Esophagus muscularis mucosa (tissue), 4 donors: Measurements from ENCODE around the gene PDGFB. TPM values are rescaled to one million over a fixed set of nuclear protein-coding genes. Genes with fewer than 3 reads are reported as not detected.
A peak's percentile ranks its signal among the peaks of the same experiment; 100 is the strongest.

ENCODE experiments used
- DNase-seq: peaks from one replicate; pipeline ENCODE4 v3.0.0-alpha.2; 2017; ENCODE audit errors: extremely low spot score
- H3K27ac ChIP-seq, 4 donors: fragments of 200-600 bp; sonication (generic); replicated peaks in 1 of 4; 1 replicate in 3 of 4; 2 replicates in 1 of 4; pipeline ENCODE4 v1.5.1; 2016 to 2019; ENCODE audit warnings: mild to moderate bottlenecking in 1 of 4
- H3K27me3 ChIP-seq, 4 donors: fragments of 200-600 bp; sonication (generic); one replicate each; pipeline versions ENCODE4 v1.5.1 to v1.6.0; 2016 to 2019
- H3K36me3 ChIP-seq, 4 donors: fragments of 200-600 bp; sonication (generic); one replicate each; pipeline ENCODE4 v1.5.1; 2016 to 2019
- H3K4me1 ChIP-seq, 4 donors: fragments of 200-600 bp; sonication (generic); one replicate each; pipeline ENCODE4 v1.5.1; 2016 to 2019
- H3K4me3 ChIP-seq, 4 donors: fragments of 200-600 bp; sonication (generic); 1 replicate in 2 of 4; 2 replicates in 2 of 4; pipeline ENCODE4 v1.5.1; 2016 to 2019; ENCODE audit warnings: mild to moderate bottlenecking in 4 of 4, moderate library complexity in 1 of 4
- H3K9me3 ChIP-seq, 4 donors: fragments of 200-600 bp; sonication (generic); 1 replicate in 3 of 4; 2 replicates in 1 of 4; pipeline ENCODE4 v1.5.1; 2016 to 2019
- CTCF ChIP-seq, 3 experiments: fragments of 200-600 bp in 2 of 3; fragments of 450-650 bp in 1 of 3; sonication (generic) in 2 of 3; IDR thresholded peaks; one replicate each; pipeline ENCODE4 v1.5.1; 2017 to 2019; ENCODE audit warnings: antibody characterized with exemption in 3 of 3, mild to moderate bottlenecking in 2 of 3, moderate library complexity in 1 of 3
- EP300 ChIP-seq: sonication (generic); formaldehyde crosslinking; IDR thresholded peaks from one replicate; pipeline ENCODE4 v1.6.1; 2017; ENCODE audit warnings: antibody characterized with exemption
- POLR2A ChIP-seq: fragments of 450-650 bp; IDR thresholded peaks from one replicate; pipeline ENCODE4 v1.6.1; 2017; ENCODE audit warnings: antibody characterized with exemption, moderate library complexity, mild to moderate bottlenecking, low read depth
- POLR2AphosphoS5 ChIP-seq, 2 donors: sonication (generic); formaldehyde crosslinking; IDR thresholded peaks; one replicate each; pipeline ENCODE4 v1.6.1; 2017; ENCODE audit warnings: antibody characterized with exemption in 2 of 2
- WGBS: methylation state at CpG from one replicate; pipeline ENCODE4 v1.1.5; 2018; 5-methylcytosine and 5-hydroxymethylcytosine counted together
- intact Hi-C: fragments of 100-400 bp; cut with DNase I; formaldehyde crosslinking; loops from one replicate; pipeline ENCODE4 v1.15.1; 2023
- total RNA-seq, 4 donors: library from RNA; depleted of rRNA; stranded (reverse); fragments of >200 nt; gene quantifications; one replicate each; pipeline versions ENCODE4 v1.1.0 to v1.2.1, GENCODE V29; 2016

The PDGFB gene
- total RNA-seq, 4 donors from 2014 or later, result 12.3 to 25.4 (median 18.8) TPM

DNA sequence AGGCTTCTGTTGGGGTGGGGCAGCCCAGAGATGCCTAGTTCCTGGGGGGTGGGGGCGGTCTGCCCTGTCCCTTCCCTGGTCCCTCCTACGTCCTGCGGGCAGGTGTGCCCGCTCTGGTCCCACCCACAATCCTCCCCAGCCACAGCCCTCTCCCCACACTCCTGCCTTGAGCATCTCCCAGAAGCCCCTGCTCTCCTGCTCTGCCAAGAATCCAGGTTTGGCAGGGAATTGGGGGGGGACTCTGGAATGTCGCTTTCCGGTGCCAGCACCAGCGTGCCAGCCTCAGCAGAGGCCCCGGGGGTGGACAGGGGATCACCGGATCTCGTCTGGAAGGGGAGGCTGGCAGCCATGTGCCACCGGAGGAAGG, 11.4 kb upstream of the PDGFB start:
- 75% methylated on average over 4 of the region's 11 CpGs for WGBS
- no peak for DNase-seq
- Histone ChIP-seq H3K27ac (no peak overlapping the region), H3K36me3 (no peaks in the 10 kb centered on the region), H3K4me1 (peaks cover 32 to 44% (median 39%) of the 10 kb centered on the region in 4 donors), H3K9me3 (peaks cover 0 to 5% (median 2%) of the 10 kb centered on the region in 4 donors), H3K4me3 (no peak overlapping the region), H3K27me3 (peaks cover 0 to 3% (median 0%) of the 10 kb centered on the region in 4 donors)
- TF ChIP-seq CTCF (IDR thresholded peaks at IDR 0.05), result no peak
- no peak for TF ChIP-seq EP300
- TF ChIP-seq POLR2AphosphoS5 (IDR thresholded peaks at IDR 0.05), result no peak
- TF ChIP-seq POLR2A, result no peak
- intact Hi-C loops, result no loop called here

DNA sequence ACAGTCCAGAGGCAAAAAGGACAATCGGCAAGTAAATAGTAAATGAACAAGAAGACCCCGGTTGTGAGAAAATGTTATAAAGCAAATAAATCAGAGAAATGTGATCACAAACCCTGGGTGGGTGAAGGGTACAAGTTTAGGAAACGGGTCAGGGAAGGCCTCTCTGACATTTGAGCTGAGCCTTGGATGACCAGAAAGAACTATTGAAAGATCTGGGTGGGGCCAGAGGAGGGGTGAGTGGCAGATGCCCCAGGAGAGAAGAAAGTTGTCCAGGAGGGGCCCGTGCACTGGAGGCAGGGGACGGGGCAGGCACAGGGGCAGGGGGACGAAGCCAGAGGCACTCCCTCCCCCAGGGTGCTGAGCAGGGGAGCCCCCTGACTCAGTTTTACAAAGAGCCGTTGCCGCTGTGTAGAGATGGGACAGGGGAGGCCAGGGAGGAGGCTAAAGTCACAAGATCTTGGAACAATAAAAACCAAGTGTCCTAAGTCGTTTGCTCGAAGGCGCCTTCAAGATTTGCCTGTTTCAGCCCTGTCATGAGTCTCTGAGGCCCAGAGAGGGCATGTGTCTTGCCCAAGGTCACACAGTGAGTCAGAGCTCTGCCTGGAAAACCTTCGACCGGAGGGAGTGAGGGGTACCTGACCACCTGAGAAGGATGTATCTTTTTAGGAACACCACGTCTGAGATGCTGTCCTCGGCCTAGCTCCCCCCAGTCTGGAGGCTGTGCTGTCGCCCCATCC, 10.8 kb upstream of the PDGFB start:
- WGBS, result 90% methylated on average over 13 of the region's 16 CpGs
- H3K9me3 ChIP-seq, result no peaks in the 10 kb centered on the region
- no peak for TF ChIP-seq POLR2AphosphoS5 (IDR thresholded peaks at IDR 0.05)
- no peak for TF ChIP-seq POLR2A
- peak overlapping the region; percentile 58 to 74 (median 67) for H3K27ac ChIP-seq
- H3K4me1 ChIP-seq, result peaks cover 32 to 44% (median 39%) of the 10 kb centered on the region in 4 donors
- H3K27me3 ChIP-seq, result peaks cover 0 to 3% (median 0%) of the 10 kb centered on the region in 4 donors
- no peak overlapping the region for H3K4me3 ChIP-seq
- H3K36me3 ChIP-seq, result no peaks in the 10 kb centered on the region
- no peak for DNase-seq
- intact Hi-C loops, result no loop called here

DNA sequence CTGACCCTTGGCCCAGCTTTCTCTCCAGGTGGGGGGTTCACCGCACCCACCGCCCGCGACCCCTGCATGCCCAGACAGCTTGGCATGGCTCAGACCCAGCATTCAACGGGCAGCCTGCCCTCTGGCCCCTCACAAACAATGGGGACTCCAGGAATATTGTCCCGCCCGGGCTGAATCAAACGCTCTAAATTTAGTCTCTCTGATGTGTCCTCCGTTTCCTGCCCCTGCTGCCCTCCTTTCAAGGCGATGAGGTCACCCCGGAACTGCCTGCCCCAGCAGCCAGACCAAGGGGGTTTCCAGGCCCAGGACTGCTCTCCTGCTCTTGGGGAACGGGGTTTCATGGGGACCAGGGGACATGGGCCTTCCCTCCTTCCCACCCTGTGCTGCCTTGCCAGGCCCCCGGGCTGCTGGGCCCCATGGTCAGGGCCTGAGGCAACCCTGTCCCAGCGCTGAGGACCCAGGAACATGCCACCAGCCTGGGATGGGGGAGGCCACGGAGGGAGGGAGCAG, 10.1 kb upstream of the PDGFB start:
- Histone ChIP-seq H3K4me3 (no peak overlapping the region), H3K9me3 (no peaks in the 10 kb centered on the region), H3K27me3 (peaks cover 0 to 6% (median 0%) of the 10 kb centered on the region in 4 donors), H3K4me1 (peaks cover 32 to 44% (median 39%) of the 10 kb centered on the region in 4 donors), H3K36me3 (no peaks in the 10 kb centered on the region), H3K27ac (peak overlapping the region; percentile 58 to 74 (median 67))
- intact Hi-C loops, result loop anchor here (5.0 kb wide), 1 partner anchor 83 kb away; no protein-coding TSS in a partner anchor
- no peak for DNase-seq
- TF ChIP-seq EP300 (no peak), POLR2AphosphoS5 (IDR thresholded peaks at IDR 0.05) (peak in 1 of 2 donors; percentile 15)
- 45% methylated on average over 15 of the region's 15 CpGs for WGBS

- no CpG with 5 or more reads among the region's 14 CpGs for whole genome bisulfite sequencing
- no peak overlapping the region for H3K4me3 ChIP-seq
- no peaks in the 10 kb centered on the region for H3K9me3 ChIP-seq
- DNase-seq, result no peak
- peaks cover 0 to 13% (median 0%) of the 10 kb centered on the region in 4 donors for H3K27me3 ChIP-seq
- H3K27ac ChIP-seq, result peak overlapping the region; percentile 33 to 74 (median 67)
- TF ChIP-seq POLR2A (no peak), EP300 (no peak), CTCF (IDR thresholded peaks at IDR 0.05) (no peak), POLR2AphosphoS5 (IDR thresholded peaks at IDR 0.05) (no peak)
- intact Hi-C loops, result loop anchor here (5.0 kb wide), 1 partner anchor 82 kb away; no protein-coding TSS in a partner anchor
- H3K4me1 ChIP-seq, result peaks cover 32 to 44% (median 39%) of the 10 kb centered on the region in 4 donors
- H3K36me3 ChIP-seq, result no peaks in the 10 kb centered on the region
These were observed 9.3 kb upstream of the PDGFB start for GRCh38 chr22:39254122-39254521.

GRCh38 chr22:39253435-39254070, 8.8 kb upstream of the PDGFB start:
- Histone ChIP-seq H3K27ac (peak overlapping the region; percentile 33 to 74 (median 67)), H3K27me3 (peaks cover 0 to 18% (median 0%) of the 10 kb centered on the region in 4 donors), H3K9me3 (no peaks in the 10 kb centered on the region), H3K4me1 (peaks cover 32 to 44% (median 39%) of the 10 kb centered on the region in 4 donors), H3K4me3 (peak overlapping the region in 3 of 4 donors; percentile 14 to 25 (median 17)), H3K36me3 (no peaks in the 10 kb centered on the region)
- 26% methylated on average over 6 of the region's 19 CpGs for WGBS
- peak; percentile 35 to 77 for TF ChIP-seq POLR2AphosphoS5 (IDR thresholded peaks at IDR 0.05)
- no peak for TF ChIP-seq POLR2A
- peak; percentile 93 for DNase-seq
- intact Hi-C loops, result loop anchor here (5.0 kb wide), 1 partner anchor 81 kb away; no protein-coding TSS in a partner anchor
